T-helper 1 cell (primary cell): ENCODE results near the gene SPIRE1.
"Not testable (repeated sequence)": the region's sequence is repeated elsewhere in the genome, so short reads cannot be mapped to it uniquely, and the experiment has no call there.

Experiments
- DNase-seq, 5 donors: peaks; one replicate each; pipeline ENCODE4 v3.0.0-alpha.2; 2012 to 2020

SPIRE1 gene

DNA sequence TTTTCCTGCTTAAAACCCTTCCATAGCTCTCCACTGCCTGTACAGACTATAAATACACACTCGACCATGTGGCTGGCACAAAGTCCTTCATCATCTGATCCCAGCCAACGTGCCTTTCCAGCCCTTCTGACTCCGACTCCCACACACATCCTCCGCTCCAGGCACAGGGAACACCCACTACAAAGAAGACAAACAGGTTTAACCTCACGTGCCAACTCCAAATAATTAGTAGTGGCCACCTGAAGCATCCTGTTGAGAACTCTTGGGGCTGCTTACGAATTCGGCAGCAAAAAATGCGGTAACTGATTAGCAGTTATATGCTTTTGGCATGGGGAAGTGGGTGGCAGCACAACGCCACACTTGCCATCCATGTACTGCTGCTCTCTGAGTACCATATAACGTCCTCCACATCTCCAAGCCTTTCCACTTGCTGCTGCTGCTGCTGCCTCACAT, 12.1 kb downstream of the SPIRE1 start:
- DNase-seq, result no peak

DNA sequence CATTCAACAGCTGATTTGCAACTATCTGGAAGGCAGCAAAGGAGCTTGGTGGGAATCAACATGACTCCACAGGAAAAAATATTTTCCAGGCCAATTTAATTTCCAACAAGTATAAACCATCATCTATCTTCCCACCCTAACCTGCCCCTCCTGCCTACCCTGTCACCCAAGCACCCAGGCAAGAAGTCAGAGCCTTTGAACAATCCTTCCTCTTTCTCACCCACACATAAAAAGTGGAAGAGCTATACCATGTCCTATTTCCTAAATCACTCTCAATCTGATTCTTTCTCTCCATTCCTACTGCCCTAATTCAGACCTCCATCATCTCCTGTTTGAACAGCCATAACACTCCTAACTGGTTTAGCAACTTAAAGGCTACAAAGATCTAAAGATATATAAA, 12.7 kb downstream of the SPIRE1 start:
- DNase-seq, result no peak

DNA sequence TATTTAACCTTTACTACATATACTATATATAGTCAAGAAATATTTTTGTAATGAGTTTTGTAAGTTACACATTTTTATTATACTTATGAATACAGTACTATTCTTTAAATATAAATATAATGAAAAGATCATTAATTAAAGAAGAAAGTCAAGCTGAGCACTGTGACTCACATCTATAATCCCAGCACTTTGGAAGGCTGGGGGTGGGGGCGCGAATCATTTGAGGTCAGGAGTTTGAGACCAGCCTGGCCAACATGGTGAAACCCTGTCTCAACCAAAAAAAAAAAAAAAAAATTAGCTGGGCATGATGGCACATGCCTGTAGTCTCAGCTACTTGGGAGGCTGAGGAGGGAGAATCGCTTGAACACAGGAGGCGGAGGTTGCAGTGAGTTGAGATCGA, 14.2 kb downstream of the SPIRE1 start:
- not testable (repeated sequence) for DNase-seq

DNA sequence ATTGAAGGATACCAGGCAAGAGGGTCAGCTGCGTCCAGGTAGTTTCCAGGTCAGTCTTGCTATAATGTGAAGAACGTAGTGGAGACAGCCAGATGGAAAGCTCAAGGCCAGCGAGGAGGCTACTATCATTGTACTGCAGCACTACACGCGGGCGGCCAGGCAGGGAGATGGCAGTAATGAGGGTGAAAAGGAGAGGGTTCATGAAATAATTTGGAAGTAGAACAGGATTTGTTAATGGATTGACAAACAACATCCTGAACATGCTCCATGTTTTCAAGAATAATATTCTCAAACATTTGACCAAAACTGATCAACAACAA, 17.1 kb downstream of the SPIRE1 start:
- no peak for DNase-seq

DNA sequence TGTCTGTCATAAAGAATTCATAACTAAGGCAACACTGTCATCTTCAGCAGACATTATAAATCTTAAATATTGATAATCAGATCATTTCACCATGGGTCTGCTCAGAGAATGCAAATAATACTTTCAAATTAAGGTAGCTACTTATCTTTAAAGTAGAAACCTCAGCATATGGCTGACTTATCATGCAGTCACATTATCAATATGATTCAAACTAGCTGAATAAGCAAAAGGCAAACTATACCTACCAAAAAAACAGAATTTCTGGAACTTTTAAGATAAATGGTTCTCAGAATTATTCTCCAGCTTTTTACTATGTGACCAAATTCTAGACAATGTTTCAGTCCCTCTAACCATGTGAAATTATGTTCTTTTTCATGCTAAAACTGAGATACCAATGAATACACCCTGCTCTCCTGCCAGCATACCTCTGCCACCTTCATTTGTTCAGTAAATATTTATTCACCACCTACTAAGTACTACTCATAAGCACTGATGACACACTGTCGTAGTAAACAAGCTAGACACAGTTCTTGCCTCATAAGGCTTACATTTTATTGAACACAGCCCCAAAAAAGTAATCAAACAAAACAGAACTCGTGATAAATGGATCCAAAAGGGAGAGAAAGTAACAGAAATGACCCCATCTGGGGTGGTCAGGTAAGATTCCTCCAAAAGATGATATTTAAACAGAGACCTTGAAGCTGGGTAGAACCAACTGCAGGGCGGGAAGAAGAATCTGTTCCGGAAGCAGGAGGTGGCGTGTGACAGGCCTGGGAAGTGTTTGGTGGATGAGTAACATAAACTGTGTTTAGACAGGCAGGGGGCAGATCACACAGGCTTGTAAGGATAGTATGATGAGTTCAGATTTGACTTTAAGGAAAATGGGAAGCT, 17.7 kb downstream of the SPIRE1 start:
- no peak for DNase-seq

DNA sequence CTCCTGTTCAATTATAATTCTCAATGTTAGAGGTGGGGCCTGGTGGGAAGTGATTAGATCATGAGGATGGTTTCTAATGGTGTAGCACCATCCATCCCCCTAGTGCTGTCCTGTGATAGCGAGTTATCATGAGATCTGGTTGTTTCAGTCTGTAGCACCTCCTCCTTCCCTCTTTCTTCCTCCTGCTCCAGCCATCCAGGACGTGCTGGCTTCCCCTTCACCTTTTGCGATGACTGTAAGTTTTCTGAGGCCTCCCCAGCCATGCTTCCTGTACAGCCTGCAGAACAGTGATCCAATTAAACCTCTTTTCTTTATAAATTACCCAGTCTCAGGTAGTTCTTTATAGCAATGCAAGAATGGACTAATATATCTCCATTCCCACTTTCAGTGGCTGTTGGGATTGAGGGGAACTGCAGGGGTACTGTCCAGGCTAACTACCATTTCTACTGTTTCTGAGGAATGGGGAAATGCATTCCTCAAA, 19.2 kb downstream of the SPIRE1 start:
- DNase-seq, result no peak

DNA sequence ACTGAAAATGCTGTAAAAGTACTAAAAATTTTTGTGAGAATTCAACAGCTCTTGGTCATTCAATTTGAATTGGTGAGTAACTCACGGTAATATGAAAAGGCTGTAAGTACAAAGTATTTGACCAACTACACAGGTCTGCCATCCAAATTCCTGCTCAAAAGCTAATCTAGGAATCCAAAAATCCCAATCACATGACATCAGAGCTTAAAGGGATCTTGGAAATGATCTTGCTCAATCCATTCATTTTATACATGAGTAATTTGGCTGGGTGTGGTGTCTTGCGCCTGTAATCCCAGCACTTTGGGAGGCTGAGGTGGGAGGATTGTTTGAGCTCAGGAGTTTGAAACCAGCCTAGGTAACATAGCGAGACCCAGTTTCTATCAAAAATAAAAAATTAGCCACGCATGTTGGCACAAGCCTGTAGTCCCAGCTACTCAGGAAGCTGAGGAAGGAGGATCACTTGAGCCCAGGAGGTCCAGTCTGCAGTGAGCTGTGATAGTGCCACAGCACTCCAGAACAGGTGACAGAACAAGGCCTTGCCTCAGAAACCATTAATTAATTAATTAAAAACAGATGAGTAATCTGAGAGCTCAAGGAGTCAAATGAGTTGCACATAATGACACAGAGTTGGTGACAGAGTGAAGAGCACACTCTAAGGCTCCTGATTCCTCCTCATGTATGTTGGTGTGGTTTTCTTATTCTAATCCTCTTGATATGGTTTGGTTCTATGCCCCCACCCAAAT, 19.8 kb downstream of the SPIRE1 start:
- DNase-seq, result no peak

DNA sequence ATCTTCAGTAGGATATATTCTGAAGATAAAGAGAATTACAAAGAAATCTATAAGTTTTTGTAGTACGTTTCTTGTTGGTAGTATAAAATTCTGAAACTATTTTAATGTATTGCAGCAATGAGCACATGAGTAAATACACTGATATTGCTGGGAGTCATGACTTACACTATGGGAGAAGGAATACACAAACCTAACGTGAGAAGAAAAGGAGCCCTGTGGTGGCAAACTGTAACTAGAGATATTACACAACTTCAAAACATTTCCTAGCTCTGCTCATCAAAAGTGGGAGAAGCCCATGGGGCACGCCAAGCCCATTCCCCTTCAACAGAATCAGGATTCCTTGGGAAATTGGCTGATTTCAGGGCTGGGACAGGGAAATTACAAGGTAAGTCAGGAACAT, 20.5 kb downstream of the SPIRE1 start:
- DNase-seq, result no peak

DNA sequence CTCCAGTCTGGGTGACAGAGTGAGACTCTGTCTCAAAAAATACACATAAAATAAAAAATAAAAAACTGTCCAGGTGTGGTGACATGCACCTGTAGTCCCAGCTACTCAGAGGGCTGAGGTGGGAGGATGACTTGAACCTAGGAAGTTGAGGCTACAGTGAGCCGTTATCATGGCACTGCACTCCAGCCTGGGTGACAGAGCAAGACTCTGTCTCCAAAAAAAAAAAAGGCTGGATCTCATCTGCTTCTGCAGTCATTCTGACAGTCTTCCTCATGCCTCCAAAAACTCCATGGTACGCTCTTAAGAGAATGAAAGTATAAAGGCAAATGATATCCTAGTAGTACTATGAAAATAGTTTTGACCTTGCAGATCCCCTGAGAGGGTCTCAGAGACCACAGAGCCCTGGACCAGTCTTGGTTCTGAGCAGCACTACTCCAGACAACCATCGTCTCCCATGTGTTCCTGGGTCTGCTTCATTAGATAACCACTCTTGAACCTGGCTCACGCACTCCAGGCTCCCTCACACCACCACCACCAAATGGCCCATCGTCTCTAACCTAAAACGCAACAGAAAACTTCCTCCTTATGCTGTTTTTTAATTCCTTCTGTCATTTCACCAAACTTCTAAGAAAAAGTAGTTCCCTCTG, 26.0 kb downstream of the SPIRE1 start:
- DNase-seq, result no peak

DNA sequence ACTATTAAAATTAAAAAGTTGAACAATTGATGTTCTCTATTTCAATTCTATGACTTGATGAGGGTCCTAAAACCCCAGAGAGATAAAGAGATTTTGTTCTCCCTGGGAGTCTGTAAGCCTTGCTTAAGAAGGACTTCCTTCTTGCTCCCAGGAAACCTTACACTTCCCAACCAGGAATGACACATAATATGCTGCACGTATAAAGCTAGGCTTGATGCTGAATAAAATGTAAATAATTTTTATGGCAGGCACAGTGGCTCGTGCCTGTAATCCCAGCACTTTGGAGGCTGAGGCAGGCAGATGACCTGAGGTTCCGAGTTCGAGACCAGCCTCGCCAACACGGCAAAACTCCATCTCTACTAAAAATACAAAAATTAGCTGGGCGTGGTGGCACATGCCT, 27.8 kb downstream of the SPIRE1 start:
- no peak for DNase-seq

DNA sequence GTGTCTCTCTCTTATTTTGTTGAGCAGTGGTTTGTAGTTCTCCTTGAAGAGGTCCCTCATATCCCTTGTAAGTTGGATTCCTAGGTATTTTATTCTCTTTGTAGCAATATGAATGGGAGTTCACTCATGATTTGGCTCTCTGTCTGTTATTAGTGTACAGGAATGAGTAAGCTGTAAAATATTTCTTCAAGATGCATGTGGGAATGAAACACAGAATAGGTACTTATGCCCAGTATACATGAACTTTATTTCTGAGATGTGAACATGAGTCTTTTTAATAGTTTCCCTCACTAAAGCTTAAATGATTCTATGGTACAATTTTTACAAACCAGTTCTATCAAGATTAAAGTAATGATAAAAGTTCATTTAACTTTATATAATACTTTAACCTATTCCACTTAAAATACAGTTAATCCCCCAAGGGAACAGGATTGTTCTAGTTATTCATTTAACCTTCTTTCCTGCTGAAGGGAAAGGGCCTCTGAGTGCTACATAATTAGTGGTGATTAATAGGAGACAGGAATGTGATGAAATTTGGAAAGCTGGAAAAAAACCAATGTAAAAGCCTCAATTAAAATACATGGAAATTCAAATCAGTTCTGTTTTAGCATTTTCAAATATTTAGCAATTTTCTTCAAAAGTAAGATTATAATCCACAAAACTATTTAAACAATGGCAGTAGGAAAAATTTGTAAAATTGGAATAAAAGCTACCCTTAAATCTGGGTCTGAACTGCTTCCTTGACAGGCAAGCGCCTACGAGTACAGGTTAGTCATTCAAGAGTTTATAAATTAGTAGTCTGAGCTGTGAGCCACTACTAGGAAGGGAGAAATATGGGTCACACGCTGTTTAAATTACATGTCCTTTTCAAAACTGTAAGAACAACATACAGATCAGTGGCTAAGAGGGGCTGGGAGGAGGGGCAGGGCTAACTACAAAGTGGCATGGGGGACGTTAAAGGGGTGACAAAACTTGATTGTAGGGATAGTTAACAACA, 28.9 kb downstream of the SPIRE1 start:
- DNase-seq, result no peak

DNA sequence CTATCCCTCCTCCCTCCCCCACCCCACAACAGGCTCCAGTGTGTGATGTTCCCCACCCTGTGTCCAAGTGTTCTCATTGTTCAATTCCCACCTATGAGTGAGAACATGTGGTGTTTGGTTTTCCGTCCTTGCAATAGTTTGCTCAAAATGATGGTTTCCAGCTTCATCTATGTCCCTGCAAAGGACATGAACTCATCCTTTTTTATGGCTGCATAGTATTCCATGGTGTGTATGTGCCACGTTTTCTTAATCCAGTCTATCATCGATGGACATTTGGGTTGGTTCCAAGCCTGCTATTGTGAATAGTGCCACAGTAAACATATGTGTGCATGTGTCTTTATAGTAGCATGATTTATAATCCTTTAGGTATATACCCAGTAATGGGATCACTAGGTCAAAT, 30.7 kb downstream of the SPIRE1 start:
- DNase-seq, result not testable (repeated sequence)

DNA sequence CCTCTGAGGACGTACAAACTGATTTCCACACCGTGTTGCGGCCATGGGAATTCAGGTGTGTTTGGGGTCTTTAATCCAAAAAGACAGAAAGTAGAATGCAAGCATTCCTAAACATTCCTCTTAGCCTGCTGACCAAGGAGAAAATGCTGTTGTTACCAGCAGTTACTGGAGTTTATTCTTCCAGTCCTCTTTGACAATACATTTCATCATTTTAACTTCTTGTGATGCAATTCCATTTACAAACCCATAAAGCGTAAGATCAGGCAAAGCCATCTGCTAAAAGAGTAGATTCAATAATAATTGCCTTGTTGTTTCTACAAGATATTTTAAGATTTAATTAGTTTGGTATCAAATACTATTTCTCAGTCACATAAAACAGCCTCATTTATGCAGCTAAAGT, 32.7 kb downstream of the SPIRE1 start:
- DNase-seq, result no peak

DNA sequence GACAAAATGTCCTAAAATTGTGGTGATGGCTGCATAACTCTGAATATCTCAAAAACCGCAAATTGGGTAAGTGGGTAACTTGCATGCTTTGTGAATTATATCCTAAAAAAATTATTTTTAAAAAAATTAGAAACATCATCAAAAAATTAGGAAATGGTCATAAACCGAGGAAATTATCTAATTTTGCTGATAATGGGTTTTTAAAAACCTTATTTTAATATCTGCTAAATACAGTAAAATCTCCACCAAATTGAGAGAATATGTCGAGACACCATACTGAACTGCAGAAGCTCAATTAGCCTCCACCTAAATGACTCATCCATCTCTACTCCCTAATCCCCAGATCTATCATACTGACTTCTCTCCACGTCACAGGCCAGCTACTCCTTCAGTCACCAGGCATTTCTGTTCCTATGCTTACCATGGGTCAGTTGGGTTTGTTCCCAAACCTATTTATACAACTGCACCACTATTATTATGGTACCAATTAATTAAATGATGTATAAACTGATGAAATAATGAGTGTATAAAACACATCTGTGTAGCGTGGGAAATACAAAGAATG, 36.1 kb downstream of the SPIRE1 start:
- DNase-seq, result no peak

DNA sequence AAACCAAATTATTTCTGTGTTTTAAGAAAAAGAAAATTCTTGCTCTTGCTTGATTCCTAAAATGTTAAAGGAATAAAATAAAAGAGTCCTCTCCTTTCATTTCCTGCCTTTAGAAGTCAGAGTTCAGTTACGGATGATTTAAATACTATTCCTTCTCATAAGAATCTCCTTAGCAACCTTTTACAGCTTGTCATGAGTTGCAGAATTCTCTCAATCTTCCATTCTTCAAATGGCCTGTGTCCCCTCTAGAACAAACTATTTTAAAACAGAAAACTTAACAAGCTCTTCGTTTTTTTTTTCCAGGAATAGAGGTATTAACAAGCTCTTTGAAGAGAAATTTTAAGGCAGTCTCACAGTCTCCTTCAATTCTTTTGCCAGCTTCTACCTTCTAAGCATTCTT, 42.2 kb downstream of the SPIRE1 start:
- no peak for DNase-seq

DNA sequence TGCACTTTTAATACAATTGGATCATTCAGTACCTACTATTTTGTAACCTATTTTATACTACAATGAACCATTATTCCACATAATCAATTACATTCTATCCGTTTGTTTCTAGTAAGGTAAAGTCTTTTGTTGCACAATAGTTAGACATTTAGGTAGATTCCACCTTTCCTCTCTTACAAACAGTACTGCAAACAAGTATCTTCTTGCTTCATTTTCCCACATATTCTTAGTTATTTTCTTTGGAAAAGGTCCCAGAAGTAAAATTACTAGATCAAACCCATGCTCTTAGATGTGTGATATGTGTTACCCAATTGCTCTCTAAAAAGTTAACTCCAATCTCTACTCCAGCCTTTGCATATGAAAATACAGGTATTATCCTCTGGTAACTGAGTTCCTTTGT, 49.6 kb downstream of the SPIRE1 start:
- no peak for DNase-seq

DNA sequence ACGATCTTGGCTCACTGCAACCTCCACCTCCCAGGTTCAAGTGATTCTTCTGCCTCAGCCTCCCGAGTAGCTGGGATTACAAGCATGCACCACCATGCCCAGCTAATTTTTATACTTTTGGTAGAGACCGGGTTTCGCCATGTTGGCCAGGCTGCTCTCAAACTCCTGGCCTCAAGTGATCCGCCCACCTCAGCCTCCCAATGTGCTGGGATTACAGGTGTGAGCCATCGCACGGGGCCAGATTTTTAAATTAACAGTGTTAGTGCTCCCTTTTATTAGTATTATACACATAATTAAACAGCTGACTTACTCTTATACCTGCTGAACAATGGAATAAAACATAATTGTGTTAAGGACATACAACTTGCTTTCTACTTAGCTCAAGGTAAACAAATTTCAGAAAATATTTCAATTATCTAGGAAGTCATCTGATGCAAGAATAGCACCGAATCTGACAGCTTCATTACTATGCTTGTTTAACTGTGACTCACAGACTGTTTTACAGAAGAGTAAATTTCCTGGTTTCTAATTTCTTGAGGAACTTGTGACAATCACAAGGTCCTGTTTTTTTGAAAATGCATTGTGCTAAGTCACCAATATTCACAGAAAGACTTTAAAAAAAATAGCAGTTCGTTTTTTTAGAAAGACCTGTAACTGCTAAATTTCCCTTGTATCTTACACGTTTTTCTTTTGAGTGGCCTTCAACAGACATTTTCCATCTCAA, 51.2 kb downstream of the SPIRE1 start:
- peak in 1 of 5 donors; percentile 16 for DNase-seq

DNA sequence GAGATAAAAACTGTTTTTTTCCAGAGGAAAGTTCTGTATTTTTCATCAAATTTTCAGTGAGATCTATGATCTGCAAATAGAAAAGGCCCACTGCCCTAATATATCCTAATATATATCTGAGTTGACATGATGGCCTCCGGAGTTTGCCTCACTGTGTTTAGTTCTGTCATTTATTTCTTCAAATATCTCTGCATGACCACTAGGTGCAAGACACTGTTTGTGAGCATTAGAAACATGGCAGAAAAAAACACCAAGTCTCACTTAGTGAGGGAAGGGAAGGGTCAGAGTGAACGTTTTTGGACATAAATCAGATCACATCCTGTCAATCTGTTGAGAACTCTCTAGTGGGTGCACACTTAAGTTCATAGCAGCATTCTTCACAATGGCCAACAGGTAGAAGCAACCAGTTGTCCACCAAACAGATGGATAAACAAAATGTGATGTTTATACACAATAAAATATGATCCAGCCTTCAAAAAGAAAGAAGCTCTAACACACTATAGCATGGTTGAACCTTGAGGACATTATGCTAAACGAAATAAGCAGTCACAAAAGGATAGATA, 53.4 kb downstream of the SPIRE1 start:
- no peak for DNase-seq

DNA sequence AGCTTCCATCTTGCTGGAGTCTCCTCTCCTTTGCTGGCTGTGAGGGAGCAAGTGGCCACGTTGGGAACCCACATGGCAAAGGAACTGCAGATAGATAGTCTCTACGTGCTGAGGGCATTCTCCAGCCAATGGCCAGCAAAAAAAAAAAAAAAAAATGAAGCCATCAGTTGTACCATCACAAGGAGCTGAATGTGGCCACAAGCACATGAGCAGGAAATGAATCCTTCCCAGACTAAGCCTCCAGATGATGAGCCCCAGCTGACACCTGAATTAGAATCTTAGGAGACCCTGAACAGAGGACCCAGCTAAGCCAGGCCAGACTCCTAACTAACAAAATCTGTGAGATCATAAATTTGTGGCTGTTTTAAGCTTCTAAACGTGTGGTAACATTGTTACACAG, 57.9 kb downstream of the SPIRE1 start:
- DNase-seq, result no peak

DNA sequence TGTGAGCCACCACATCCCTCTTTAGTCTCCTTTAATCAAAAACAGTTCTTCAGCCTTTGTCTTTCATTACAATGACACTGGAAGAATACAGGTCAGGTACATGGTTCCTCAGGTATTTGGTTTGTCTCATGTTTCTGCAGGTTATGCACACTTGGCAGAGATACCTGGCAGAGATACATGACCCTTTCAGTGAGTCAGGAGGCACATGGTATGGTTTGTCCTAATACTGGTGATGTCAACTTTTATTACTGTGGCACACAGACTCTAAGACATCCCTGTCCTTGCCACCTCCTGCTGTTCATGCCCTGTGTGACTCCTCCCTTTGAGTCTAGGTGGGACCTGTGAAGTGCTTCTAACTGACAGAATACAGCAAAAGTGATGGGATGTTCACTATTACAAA, 58.4 kb downstream of the SPIRE1 start:
- no peak for DNase-seq
